HG02571 (cell line): ENCODE data around the gene ABCB8.

ENCODE experiments used
- ATAC-seq: cut with Tn5 transposase; IDR thresholded peaks from one replicate; pipeline ENCODE4 v1.9.1; 2021; ENCODE audit warnings: mild to moderate bottlenecking, moderate library complexity; ENCODE audit not compliant: unreplicated experiment

ABCB8 gene

DNA sequence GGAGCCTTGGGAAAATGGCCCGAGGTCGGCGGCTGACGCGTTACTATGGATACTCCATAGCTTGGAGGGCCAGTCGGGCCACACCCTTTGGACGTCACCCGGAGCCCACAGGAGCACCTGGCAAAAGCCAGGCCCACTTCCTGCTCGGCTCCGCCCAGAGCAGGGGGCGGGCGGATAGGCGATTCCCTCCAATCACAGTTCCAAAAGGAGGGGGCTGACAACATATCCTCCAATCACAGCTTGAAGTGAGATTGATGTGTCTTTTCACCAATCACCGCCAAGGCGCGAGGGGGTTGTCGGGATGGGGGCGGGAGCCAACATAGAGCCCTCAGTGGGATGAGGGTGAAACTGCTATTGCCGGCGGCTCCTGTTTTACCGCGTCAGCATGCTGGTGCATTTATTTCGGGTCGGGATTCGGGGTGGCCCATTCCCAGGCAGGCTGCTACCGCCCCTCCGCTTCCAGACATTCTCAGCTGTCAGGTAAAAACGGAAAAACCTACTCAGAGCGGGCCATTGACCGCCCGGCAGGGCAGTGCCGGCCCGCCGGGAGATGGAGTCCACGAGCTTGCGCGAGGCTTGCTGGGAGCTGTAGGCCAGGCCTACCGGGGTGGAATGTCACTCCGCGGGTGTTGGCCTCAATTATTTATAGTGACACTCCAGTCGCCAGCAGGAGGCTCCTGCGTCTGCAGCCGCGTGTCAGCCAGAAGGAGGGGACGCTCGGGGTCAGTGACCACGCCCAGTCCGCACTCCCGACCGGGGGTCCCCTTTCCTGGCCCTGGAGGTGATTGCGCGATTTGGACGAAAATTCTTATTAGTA is at the start of gene ABCB8:
ABCB8 (plus strand) TSS at position 320 of the 817 bp plus-strand sequence; CDS start at position 386, 66 bp downstream.
- ATAC-seq: peak; percentile 97

DNA sequence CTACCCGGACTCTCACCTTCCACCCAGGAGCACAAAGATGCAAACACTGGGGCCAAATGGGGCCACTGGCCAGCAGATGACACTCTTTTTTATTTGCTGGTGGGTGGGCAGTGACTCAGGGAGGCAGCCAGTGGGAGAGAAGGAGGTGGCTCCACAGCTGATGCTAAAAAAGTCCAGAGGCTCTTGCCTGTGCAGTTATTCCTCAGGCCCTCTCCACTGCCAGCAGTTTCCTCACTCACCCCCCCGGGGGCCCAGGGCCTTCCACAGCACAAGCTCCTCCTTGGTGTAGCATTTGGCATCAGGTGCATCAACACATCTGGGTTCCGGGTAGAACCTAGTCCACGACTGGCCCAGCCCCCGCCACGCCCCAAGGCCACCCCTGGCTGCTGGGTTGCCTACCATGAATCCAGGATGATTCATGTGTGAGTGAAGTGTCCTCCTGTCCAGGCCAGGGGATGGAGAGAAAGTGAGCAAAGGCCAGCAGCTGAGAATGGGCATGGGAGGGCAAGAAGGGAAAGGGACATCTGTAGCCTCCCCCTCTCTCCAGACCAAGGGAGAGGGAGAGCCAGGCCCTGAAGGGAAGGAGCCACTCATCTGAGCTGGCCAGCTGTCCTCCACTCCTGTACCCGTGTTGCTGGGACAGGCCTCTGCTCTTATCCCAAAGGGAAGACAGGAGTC is 48.4 kb upstream of the ABCB8 start:
- ATAC-seq: no peak

- no peak for ATAC-seq
These were observed 47.6 kb upstream of the ABCB8 start for GRCh38 chr7:150980663-150981062.

- ATAC-seq: no peak
These were observed 46.6 kb upstream of the ABCB8 start for GRCh38 chr7:150981644-150982043.

DNA sequence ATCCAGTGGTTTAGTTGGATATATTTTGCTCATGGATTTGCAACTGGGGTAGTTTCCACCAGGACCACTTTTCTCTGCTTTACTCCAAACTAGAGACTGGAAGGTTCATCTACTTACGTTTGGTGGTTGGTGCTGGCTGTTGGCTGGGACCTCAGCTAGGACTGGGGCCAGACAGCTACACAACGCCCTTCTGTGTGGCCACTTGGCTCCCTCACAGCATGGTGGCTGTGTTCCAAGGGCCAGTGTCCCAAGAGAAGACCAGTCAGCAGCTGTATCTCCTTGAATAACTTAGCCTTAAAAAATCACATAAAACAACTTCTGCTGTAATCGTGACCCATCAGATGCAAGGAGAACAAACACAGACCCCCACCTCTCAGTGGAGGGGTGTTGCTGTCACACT is 45.9 kb upstream of the ABCB8 start:
- no peak for ATAC-seq

- no peak for ATAC-seq
These were observed 44.3 kb upstream of the ABCB8 start for GRCh38 chr7:150983893-150984368.

GRCh38 chr7:150986099-150986512 is 42.1 kb upstream of the ABCB8 start:
- no peak for ATAC-seq

DNA sequence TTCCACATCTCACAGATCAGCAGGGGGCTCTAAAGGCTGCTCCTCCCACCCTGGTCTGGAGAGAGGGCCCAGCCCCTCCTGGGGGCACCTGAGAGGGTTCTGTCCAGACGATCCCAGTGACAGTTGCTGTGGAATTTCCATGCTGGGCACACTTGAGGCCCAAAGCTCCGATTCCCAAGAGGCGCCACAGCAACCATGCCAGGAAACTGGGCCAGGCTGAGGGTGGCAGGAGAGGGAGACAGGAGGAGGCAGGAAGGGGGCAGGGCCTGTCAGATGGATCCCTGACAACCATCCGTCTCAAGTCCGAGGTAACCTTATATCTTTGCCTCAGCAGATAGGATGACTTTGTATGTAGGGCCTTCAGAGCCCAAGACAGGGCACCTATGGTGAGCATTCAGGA is 41.7 kb upstream of the ABCB8 start:
- no peak for ATAC-seq

- no peak for ATAC-seq
These were observed 39.7 kb upstream of the ABCB8 start for GRCh38 chr7:150988230-150989226.

GRCh38 chr7:150989456-150989855 is 38.8 kb upstream of the ABCB8 start:
- ATAC-seq: no peak

DNA sequence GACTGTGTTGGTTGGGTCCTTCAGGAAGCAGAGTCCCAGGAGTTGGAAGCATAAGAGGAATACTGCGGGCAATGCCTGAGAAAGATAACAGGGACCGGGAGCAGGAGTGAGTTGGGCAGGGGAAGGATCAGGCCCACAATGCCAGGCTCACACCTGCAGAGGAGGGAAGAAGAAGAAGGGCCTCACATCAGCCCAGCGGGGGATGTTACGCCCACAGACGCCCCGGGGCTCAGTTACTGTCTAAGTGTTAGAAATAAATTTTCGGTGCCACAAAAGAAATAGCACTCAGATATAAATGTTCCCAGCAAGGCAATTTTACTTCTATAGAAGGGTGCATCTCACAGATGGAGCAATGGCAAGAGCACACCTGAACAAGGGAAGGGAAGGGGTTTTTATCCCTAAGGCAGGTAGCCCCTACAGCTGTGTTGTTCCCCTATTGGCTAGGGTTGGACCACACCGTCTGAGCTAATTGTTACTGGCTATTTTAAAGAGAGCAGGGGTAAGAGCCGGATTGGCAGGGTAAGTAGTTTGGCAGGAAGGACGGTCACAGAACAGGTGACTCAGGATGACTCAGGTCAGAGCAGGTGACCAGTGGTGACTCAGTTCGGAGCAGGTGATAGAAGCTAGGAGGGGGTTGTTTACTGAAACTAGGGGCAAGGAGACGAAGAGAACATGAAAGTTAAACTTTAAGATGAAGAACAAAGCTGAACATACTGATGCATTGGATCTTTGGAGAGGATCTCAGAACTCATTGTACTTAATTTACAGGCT is 37.6 kb upstream of the ABCB8 start, which contains the start of gene NOS3:
NOS3 (plus strand) TSS at position 602 of the 771 bp plus-strand sequence. CDS start 2,787 bp downstream, outside the sequence.
- ATAC-seq: no peak

DNA sequence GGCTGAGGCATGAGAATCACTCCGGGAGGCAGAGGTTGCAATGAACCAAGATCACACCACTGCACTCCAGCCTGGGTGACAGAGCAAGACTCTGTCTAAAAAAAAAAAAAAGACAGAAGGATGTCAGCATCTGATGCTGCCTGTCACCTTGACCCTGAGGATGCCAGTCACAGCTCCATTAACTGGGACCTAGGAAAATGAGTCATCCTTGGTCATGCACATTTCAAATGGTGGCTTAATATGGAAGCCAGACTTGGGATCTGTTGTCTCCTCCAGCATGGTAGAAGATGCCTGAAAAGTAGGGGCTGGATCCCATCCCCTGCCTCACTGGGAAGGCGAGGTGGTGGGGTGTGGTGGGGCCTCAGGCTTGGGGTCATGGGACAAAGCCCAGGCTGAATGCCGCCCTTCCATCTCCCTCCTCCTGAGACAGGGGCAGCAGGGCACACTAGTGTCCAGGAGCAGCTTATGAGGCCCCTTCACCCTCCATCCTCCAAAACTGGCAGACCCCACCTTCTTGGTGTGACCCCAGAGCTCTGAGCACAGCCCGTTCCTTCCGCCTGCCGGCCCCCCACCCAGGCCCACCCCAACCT is 36.1 kb upstream of the ABCB8 start:
- ATAC-seq: no peak

DNA sequence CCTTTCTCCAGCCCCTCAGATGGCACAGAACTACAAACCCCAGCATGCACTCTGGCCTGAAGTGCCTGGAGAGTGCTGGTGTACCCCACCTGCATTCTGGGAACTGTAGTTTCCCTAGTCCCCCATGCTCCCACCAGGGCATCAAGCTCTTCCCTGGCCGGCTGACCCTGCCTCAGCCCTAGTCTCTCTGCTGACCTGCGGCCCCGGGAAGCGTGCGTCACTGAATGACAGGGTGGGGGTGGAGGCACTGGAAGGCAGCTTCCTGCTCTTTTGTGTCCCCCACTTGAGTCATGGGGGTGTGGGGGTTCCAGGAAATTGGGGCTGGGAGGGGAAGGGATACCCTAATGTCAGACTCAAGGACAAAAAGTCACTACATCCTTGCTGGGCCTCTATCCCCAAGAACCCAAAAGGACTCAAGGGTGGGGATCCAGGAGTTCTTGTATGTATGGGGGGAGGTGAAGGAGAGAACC is 35.4 kb upstream of the ABCB8 start:
- ATAC-seq: no peak

- ATAC-seq: no peak
These were observed 34.7 kb upstream of the ABCB8 start for GRCh38 chr7:150993511-150993910.

GRCh38 chr7:150994141-150994837 is 34.0 kb upstream of the ABCB8 start:
- ATAC-seq: no peak

GRCh38 chr7:150994838-150995510 is 33.3 kb upstream of the ABCB8 start:
- no peak for ATAC-seq

- no peak for ATAC-seq
These were observed 31.7 kb upstream of the ABCB8 start for GRCh38 chr7:150996376-150997074.

DNA sequence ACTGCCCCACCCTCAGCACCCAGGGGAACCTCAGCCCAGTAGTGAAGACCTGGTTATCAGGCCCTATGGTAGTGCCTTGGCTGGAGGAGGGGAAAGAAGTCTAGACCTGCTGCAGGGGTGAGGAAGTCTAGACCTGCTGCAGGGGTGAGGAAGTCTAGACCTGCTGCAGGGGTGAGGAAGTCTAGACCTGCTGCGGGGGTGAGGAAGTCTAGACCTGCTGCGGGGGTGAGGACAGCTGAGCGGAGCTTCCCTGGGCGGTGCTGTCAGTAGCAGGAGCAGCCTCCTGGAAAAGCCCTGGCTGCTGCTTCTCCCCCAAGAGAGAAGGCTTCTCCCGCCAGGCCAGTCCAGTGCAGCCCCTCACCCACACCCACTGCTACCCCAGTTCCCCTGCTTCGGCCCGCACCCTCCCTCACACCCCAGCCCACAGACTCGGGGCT is 31.2 kb upstream of the ABCB8 start:
- no peak for ATAC-seq
